GM18499 (cell line): ENCODE measurements around the gene RABEP1.
"Not testable (repeated sequence)": the region's sequence is repeated elsewhere in the genome, so short reads cannot be mapped to it uniquely, and the experiment has no call there.

Source experiments
- ATAC-seq: cut with Tn5 transposase; IDR thresholded peaks from one replicate; pipeline ENCODE4 v1.9.1; 2021; ENCODE audit warnings: moderate number of reproducible peaks; ENCODE audit not compliant: insufficient read depth, unreplicated experiment

Gene RABEP1

GRCh38 chr17:5281814-5282641 is at the start of gene RABEP1:
Gene RABEP1 (plus strand): TSS chr17:5282284. CDS start chr17:5282487, 203 bp downstream.
- no peak for ATAC-seq

GRCh38 chr17:5233492-5233891 is 48.6 kb upstream of the RABEP1 start:
- ATAC-seq, result not testable (repeated sequence)

GRCh38 chr17:5234645-5235576 is 47.2 kb upstream of the RABEP1 start, which contains the start of gene SCIMP:
Gene SCIMP (minus strand): TSS chr17:5234860. CDS start chr17:5234755, 105 bp downstream.
- no peak for ATAC-seq

GRCh38 chr17:5236938-5237540 is 45.0 kb upstream of the RABEP1 start:
- ATAC-seq, result no peak

- ATAC-seq, result no peak
These were observed 44.5 kb upstream of the RABEP1 start for GRCh38 chr17:5237541-5238016.

GRCh38 chr17:5238333-5238732 is 43.8 kb upstream of the RABEP1 start:
- no peak for ATAC-seq

- ATAC-seq, result not testable (repeated sequence)
These were observed 42.3 kb upstream of the RABEP1 start for GRCh38 chr17:5239769-5240168.

- ATAC-seq, result no peak
These were observed 40.0 kb upstream of the RABEP1 start for GRCh38 chr17:5241861-5242671.

GRCh38 chr17:5247621-5248020 is 34.5 kb upstream of the RABEP1 start:
- ATAC-seq, result no peak

GRCh38 chr17:5248821-5249479 is 33.1 kb upstream of the RABEP1 start:
- ATAC-seq, result no peak

GRCh38 chr17:5249615-5250014 is 32.5 kb upstream of the RABEP1 start:
- ATAC-seq, result no peak

GRCh38 chr17:5254414-5254813 is 27.7 kb upstream of the RABEP1 start:
- ATAC-seq, result no peak

GRCh38 chr17:5254903-5255521 is 27.1 kb upstream of the RABEP1 start:
- no peak for ATAC-seq

GRCh38 chr17:5257124-5257523 is 25.0 kb upstream of the RABEP1 start:
- no peak for ATAC-seq

- ATAC-seq, result no peak
These were observed 21.5 kb upstream of the RABEP1 start for GRCh38 chr17:5260542-5260941.

- no peak for ATAC-seq
These were observed 19.6 kb upstream of the RABEP1 start for GRCh38 chr17:5262416-5262991.

GRCh38 chr17:5263441-5263840 is 18.6 kb upstream of the RABEP1 start:
- no peak for ATAC-seq

GRCh38 chr17:5264893-5265292 is 17.2 kb upstream of the RABEP1 start:
- ATAC-seq, result no peak
